Thoracic aorta endothelial cell (primary cell): Measurements from ENCODE around the gene FRMD6. TPM values are rescaled to one million over a fixed set of nuclear protein-coding genes. Genes with fewer than 3 reads are reported as not detected.

Source experiments
- small RNA-seq: library from RNA; depleted of rRNA; stranded (forward); fragments of <200 nt; gene quantifications from one replicate; pipeline ENCODE3, GENCODE V24; 2012
- total RNA-seq: library from RNA; depleted of rRNA; stranded (reverse); fragments of >200 nt; gene quantifications from 2 replicates; pipeline ENCODE4 v1.2.3, GENCODE V29; 2012

The FRMD6 gene
- 72.3 and 136 TPM in 2 replicates for total RNA-seq

GRCh38 chr14:51651388-51652167 lies at the start of gene FRMD6:
Gene FRMD6 (plus strand): TSS chr14:51651910. CDS start chr14:51689837, 37,927 bp downstream.

Small RNA genes within 50 kb of the gene (small RNA-seq; reads per million reads assigned to genes)
- gene OR7E159P: not detected
- not detected for gene RNA5SP385
- not detected for gene RNU6-301P

Other genes starting within 250 kb of the FRMD6 start
- gene GNG2, start 208.7 kb downstream of the FRMD6 start, total RNA-seq: 1.1 and 1.6 TPM in 2 replicates